Body of pancreas (tissue), 4 donors: ENCODE data around the gene CCNH. TPM values are rescaled to one million over a fixed set of nuclear protein-coding genes. Genes with fewer than 3 reads are reported as not detected.

Experiments used
- ATAC-seq: fragments of 150-250 bp; one replicate; pipeline ENCODE4 v1.9.1; 2016
- DNase-seq, 4 donors: peaks; one replicate each; pipeline ENCODE4 v3.0.0-alpha.2; 2019
- H3K27ac ChIP-seq, 4 donors: fragments of 200-600 bp; sonication (generic); 1 replicate in 3 of 4; 2 replicates in 1 of 4; pipeline versions ENCODE4 v1.5.1 to v1.6.1; 2016 to 2019; ENCODE audit warnings: mild to moderate bottlenecking in 1 of 4, mixed read lengths in 1 of 4, moderate library complexity in 1 of 4
- H3K27me3 ChIP-seq, 2 donors: fragments of 200-600 bp; sonication (generic); one replicate each; pipeline ENCODE4 v1.6.0; 2016; ENCODE audit warnings: mild to moderate bottlenecking in 1 of 2
- H3K36me3 ChIP-seq, 2 donors: fragments of 200-600 bp; sonication (generic); replicated peaks in 1 of 2; 2 replicates each; pipeline ENCODE4 v1.5.1; 2016; ENCODE audit warnings: low read depth in 2 of 2; ENCODE audit not compliant: insufficient read depth in 1 of 2
- H3K4me1 ChIP-seq: fragments of 200-600 bp; sonication (generic); one replicate; pipeline ENCODE4 v1.6.0; 2016
- H3K4me3 ChIP-seq, 2 donors: fragments of 200-600 bp; sonication (generic); 1 replicate in 1 of 2; 2 replicates in 1 of 2; pipeline ENCODE4 v1.5.1; 2016 to 2019
- H3K9me3 ChIP-seq, 3 donors: fragments of 200-600 bp; sonication (generic); 1 replicate in 2 of 3; 2 replicates in 1 of 3; pipeline ENCODE4 v1.5.1; 2016
- CTCF ChIP-seq, 7 experiments: fragments of 450-650 bp in 4 of 7; fragments of 200-600 bp in 3 of 7; sonication (generic) in 3 of 7; IDR thresholded peaks; one replicate each; pipeline ENCODE4 v1.5.1; 2016 to 2019; ENCODE audit warnings: antibody characterized with exemption in 7 of 7
- POLR2A ChIP-seq, 3 donors: fragments of 450-650 bp; IDR thresholded peaks; one replicate each; pipeline ENCODE4 v1.6.1; 2016; ENCODE audit warnings: antibody characterized with exemption in 3 of 3, mild to moderate bottlenecking in 2 of 3
- WGBS, 2 donors: methylation state at CpG; one replicate each; pipeline ENCODE4 v1.1.5; 2017; 5-methylcytosine and 5-hydroxymethylcytosine counted together
- intact Hi-C: fragments of 100-400 bp; cut with DNase I; formaldehyde crosslinking; loops from one replicate; pipeline ENCODE4 v1.15.1; 2023
- total RNA-seq, 2 donors: library from RNA; depleted of rRNA; stranded (reverse); fragments of >200 nt; gene quantifications; one replicate each; pipeline ENCODE4 v1.1.0, GENCODE V29; 2016

Gene CCNH
- total RNA-seq, 2 donors from 2014 or later, result 107 to 152 TPM

- ATAC-seq, result no peak
- peaks cover 6 to 23% of the 10 kb centered on the region in 2 donors for H3K36me3 ChIP-seq
- DNase-seq, result no peak
- TF ChIP-seq CTCF (IDR thresholded peaks at IDR 0.05) (no peak), POLR2A (IDR thresholded peaks at IDR 0.05) (no peak)
- H3K27ac ChIP-seq, result no peak overlapping the region
- H3K9me3 ChIP-seq, result no peaks in the 10 kb centered on the region
- no peaks in the 10 kb centered on the region for H3K27me3 ChIP-seq
- peaks cover 2% of the 10 kb centered on the region for H3K4me1 ChIP-seq
- intact Hi-C loops, result no loop called here
- 96 to 98% methylated on average over 2 of the region's 2 CpGs for WGBS, 2 donors
- H3K4me3 ChIP-seq, result no peak overlapping the region
Observed at GRCh38 chr5:87405472-87406155, 7.1 kb downstream of the CCNH start.

DNA sequence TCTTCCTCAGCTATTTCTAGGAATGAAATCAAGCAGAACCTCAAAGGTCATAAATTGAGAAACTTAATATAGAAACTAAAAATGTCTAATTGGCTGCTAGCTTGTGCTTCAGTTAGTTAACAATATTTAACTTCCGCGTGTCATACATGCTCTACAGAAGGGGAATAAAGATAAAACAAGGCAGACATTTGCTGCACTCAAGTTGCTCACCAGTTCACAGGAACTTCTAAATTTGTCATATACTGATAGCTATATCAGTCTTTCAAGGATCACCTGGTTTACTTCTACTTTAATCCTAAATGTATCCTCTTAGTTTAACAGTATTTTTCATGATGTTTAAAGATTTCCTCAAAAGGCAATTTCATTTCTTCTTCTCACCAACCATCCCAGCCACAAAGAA lies 8.4 kb downstream of the CCNH start:
- TF ChIP-seq POLR2A (IDR thresholded peaks at IDR 0.05) (no peak), CTCF (IDR thresholded peaks at IDR 0.05) (no peak)
- no peaks in the 10 kb centered on the region for H3K4me1 ChIP-seq
- intact Hi-C loops, result no loop called here
- no peak for DNase-seq
- no peak overlapping the region for H3K4me3 ChIP-seq
- no peaks in the 10 kb centered on the region for H3K27me3 ChIP-seq
- H3K9me3 ChIP-seq, result no peaks in the 10 kb centered on the region
- no peak for ATAC-seq
- H3K36me3 ChIP-seq, result peaks cover 6 to 23% of the 10 kb centered on the region in 2 donors
- 60 to 75% methylated on average over 2 of the region's 2 CpGs for WGBS, 2 donors
- no peak overlapping the region for H3K27ac ChIP-seq

- H3K4me1 ChIP-seq, result peaks cover 3% of the 10 kb centered on the region
- DNase-seq, result no peak
- intact Hi-C loops, result no loop called here
- WGBS, 2 donors, result 75 to 79% methylated on average over 3 of the region's 3 CpGs
- ATAC-seq, result no peak
- H3K27me3 ChIP-seq, result no peaks in the 10 kb centered on the region
- TF ChIP-seq CTCF (IDR thresholded peaks at IDR 0.05) (no peak), POLR2A (IDR thresholded peaks at IDR 0.05) (no peak)
- H3K27ac ChIP-seq, result no peak overlapping the region
- peaks cover 6 to 26% of the 10 kb centered on the region in 2 donors for H3K36me3 ChIP-seq
- no peak overlapping the region for H3K4me3 ChIP-seq
- H3K9me3 ChIP-seq, result no peaks in the 10 kb centered on the region
Observed at GRCh38 chr5:87403899-87404298, 8.8 kb downstream of the CCNH start.

GRCh38 chr5:87403409-87403808 lies 9.3 kb downstream of the CCNH start:
- no peaks in the 10 kb centered on the region for H3K27me3 ChIP-seq
- intact Hi-C loops, result no loop called here
- peaks cover 6 to 25% of the 10 kb centered on the region in 2 donors for H3K36me3 ChIP-seq
- peaks cover 4% of the 10 kb centered on the region for H3K4me1 ChIP-seq
- no peak overlapping the region for H3K4me3 ChIP-seq
- 90 to 98% methylated on average over 3 of the region's 3 CpGs for WGBS, 2 donors
- H3K9me3 ChIP-seq, result no peaks in the 10 kb centered on the region
- H3K27ac ChIP-seq, result no peak overlapping the region
- TF ChIP-seq POLR2A (IDR thresholded peaks at IDR 0.05), result no peak
- no peak for TF ChIP-seq CTCF (IDR thresholded peaks at IDR 0.05)
- DNase-seq, result no peak
- ATAC-seq, result no peak

- TF ChIP-seq POLR2A (IDR thresholded peaks at IDR 0.05), result no peak
- TF ChIP-seq CTCF (IDR thresholded peaks at IDR 0.05), result no peak
- ATAC-seq, result no peak
- Histone ChIP-seq H3K27me3 (no peaks in the 10 kb centered on the region), H3K27ac (no peak overlapping the region), H3K9me3 (no peaks in the 10 kb centered on the region), H3K36me3 (peaks cover 6 to 18% of the 10 kb centered on the region in 2 donors), H3K4me3 (no peak overlapping the region), H3K4me1 (peaks cover 4% of the 10 kb centered on the region)
- DNase-seq, result no peak
- intact Hi-C loops, result no loop called here
Observed at GRCh38 chr5:87401626-87402025, 11.1 kb downstream of the CCNH start.
